ENCODE results near the gene MTERF4.

The MTERF4 gene

DNA sequence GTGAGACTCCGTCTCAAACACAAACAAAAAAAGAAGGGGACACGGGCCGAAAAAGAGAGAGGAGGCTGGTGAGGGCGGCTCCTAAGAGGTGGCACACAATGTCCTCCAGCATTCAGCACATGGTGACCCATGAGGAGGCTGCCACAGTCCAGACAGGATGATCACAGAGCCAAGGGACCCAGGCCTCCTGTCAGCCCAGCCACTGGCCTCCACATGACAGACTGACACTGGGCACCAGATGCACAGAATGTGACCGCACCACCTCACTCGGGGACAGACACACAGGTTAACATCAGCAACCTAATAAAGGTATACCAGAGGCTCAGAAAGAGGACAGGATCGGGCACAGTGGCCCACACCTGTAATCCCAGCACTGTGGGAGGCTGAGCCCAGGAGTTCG, 26.2 kb upstream of the MTERF4 start:
- TF ChIP-seq, protein P1, sequence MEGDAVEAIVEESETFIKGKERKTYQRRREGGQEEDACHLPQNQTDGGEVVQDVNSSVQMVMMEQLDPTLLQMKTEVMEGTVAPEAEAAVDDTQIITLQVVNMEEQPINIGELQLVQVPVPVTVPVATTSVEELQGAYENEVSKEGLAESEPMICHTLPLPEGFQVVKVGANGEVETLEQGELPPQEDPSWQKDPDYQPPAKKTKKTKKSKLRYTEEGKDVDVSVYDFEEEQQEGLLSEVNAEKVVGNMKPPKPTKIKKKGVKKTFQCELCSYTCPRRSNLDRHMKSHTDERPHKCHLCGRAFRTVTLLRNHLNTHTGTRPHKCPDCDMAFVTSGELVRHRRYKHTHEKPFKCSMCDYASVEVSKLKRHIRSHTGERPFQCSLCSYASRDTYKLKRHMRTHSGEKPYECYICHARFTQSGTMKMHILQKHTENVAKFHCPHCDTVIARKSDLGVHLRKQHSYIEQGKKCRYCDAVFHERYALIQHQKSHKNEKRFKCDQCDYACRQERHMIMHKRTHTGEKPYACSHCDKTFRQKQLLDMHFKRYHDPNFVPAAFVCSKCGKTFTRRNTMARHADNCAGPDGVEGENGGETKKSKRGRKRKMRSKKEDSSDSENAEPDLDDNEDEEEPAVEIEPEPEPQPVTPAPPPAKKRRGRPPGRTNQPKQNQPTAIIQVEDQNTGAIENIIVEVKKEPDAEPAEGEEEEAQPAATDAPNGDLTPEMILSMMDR (IDR thresholded peaks at IDR 0.05; ENCODE audit: borderline replicate concordance, control extremely low read depth, extremely low read depth, insufficient read depth, missing control alignments), result no peak
- DNase-seq (ENCODE audit: low spot score), result no peak
- in situ Hi-C loops (cut with MboI; ENCODE audit: low sequenced_read_pairs, unreplicated experiment), result no loop called here

DNA sequence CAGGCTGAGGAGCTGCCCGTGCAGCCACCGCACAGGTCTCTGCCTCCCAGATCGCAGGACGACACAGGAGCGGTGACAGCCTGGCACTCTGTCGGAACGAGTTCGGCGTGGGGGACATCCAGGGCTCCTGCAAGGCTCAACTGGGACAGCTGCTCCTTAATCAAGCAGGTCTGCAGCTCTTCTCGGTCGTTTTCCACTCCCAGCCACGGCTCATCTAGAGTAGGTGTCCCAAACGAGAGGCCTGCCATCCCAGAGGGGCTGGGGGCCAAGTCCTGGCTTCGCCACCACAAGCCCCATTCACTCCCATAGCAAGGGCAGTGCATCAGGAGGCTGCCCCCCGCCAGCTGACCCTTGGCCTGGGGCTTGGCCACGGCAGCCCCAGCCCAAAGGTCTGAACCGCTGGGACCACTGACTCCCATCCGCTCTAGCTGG, 24.7 kb upstream of the MTERF4 start:
- TF ChIP-seq, protein P1 (IDR thresholded peaks at IDR 0.05; ENCODE audit: borderline replicate concordance, control extremely low read depth, extremely low read depth, insufficient read depth, missing control alignments), result no peak
- in situ Hi-C loops (cut with MboI; ENCODE audit: low sequenced_read_pairs, unreplicated experiment), result no loop called here
- DNase-seq (ENCODE audit: low spot score), result no peak

- in situ Hi-C loops (cut with MboI; ENCODE audit: low sequenced_read_pairs, unreplicated experiment), result no loop called here
- DNase-seq (ENCODE audit: low spot score), result no peak
- TF ChIP-seq, protein P1 (IDR thresholded peaks at IDR 0.05; ENCODE audit: borderline replicate concordance, control extremely low read depth, extremely low read depth, insufficient read depth, missing control alignments), result no peak
These were observed 24.1 kb upstream of the MTERF4 start for GRCh38 chr2:241126201-241126611.

GRCh38 chr2:241125626-241126025, 23.5 kb upstream of the MTERF4 start:
- TF ChIP-seq, protein P1 (IDR thresholded peaks at IDR 0.05; ENCODE audit: borderline replicate concordance, control extremely low read depth, extremely low read depth, insufficient read depth, missing control alignments), result no peak
- in situ Hi-C loops (cut with MboI; ENCODE audit: low sequenced_read_pairs, unreplicated experiment), result no loop called here
- no peak for DNase-seq (ENCODE audit: low spot score)

DNA sequence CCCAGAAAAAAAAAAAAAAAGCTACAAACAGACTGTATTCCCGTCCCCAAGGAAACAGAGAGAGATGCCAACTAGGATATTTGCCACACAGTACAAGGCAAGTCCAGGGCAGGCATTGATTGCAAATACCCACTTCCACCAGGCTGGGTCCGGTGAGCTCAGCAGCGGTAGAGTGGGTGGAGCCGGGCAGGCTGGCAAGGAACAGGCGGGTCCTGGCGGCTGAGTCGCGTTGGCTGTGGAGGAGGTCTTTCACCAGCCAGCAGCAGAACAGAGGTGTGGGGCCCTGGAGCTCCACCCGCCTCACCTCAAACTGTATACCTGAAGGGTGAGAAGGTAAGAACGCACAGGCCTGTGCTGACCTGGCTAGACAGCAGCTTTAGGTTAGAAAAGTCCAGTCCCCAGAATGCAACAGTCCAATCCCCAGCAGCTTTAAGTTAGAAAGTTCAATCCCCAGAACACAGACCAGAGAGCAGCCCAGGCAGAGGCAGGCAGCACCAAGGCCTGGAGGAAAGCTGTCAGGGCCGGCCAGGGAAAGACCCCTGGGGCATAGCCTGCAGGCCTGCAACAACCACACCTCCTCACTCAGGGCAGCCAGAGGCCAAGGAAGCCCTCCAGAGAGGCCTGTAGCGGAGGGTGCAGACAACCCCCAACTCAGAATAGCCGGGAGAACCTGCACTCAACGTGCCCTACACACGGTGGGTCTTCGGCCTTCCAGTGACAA, 21.9 kb upstream of the MTERF4 start:
- in situ Hi-C loops (cut with MboI; ENCODE audit: low sequenced_read_pairs, unreplicated experiment), result no loop called here
- no peak for DNase-seq (ENCODE audit: low spot score)

DNA sequence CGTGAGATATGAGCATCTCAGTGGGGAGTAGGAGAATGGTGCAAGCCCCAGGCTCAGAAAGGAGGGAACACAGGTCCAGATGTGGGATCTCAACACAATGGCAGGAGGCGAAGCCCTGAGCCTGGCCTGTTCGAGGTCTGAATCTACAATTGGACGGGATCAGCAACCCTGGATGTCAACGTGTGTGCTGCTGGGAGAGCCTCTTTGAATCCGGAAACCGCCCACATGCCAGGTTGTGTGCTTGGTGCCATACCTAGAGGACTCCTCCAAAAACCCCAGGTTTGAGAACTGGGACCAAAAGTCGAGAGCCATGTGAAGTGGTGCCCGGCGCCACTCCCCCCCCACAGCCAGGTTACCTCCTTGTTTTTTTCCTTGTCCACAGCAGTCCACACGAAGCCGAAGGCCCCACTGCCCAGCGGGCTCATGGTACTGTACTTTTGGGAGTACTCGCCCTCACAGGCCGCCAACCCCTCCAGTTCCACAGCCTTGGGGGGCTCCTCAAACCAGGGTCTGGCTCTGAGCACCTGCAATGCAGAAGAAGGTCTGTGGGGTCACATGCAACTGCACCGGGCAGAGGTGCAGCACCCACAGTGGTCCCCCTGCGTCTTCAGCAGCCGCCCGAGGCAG, 20.4 kb upstream of the MTERF4 start:
- in situ Hi-C loops (cut with MboI; ENCODE audit: low sequenced_read_pairs, unreplicated experiment), result no loop called here
- no peak for DNase-seq (ENCODE audit: low spot score)
- TF ChIP-seq, protein P1 (IDR thresholded peaks at IDR 0.05; ENCODE audit: borderline replicate concordance, control extremely low read depth, extremely low read depth, insufficient read depth, missing control alignments), result no peak

More for the DNA sequence above, 21.9 kb upstream of the MTERF4 start:
- TF ChIP-seq, protein P1 (IDR thresholded peaks at IDR 0.05; ENCODE audit: borderline replicate concordance, control extremely low read depth, extremely low read depth, insufficient read depth, missing control alignments), result no peak

All from GM13976 (cell line).